Measurements from ENCODE around the gene GUCD1. TPM values are rescaled to one million over a fixed set of nuclear protein-coding genes. Genes with fewer than 3 reads are reported as not detected.
A peak's percentile ranks its signal among the peaks of the same experiment; 100 is the strongest.

Gene GUCD1
- total RNA-seq, 1 experiment from 2014 or later, result 87.4 TPM

GRCh38 chr22:24495365-24495675, 59.6 kb downstream of the GUCD1 start:
- H2AK5ac ChIP-seq (ENCODE audit: insufficient read length, low read length), result no peak overlapping the region
- no peak overlapping the region for H2BK20ac ChIP-seq (ENCODE audit: low read depth, low read length, poor library complexity, severe bottlenecking)
- H2BK120ac ChIP-seq (ENCODE audit: low read depth, low read length, poor library complexity, severe bottlenecking), result no peak overlapping the region
- H2BK5ac ChIP-seq (ENCODE audit: insufficient read length, low read length), result no peak overlapping the region
- TF ChIP-seq CTCF (conservative IDR thresholded peaks at IDR 0.05), result no peak
- H3K36me3 Mint-ChIP-seq (ENCODE audit: insufficient read depth in 1 of 3, low read depth in 3 of 3), result 0 out of 7 replicates have a peak, but pooled peaks cover 0 to 4% (median 0%) of the 10 kb centered on the region in 3 experiments
- peaks cover 0 to 6% of the 10 kb centered on the region in 2 experiments; a peak in 2 of 5 replicates for H3K9me3 Mint-ChIP-seq
- H3K23me2 ChIP-seq (ENCODE audit: insufficient read length, low read depth, low read length, poor library complexity, severe bottlenecking), result peaks cover 7% of the 10 kb centered on the region
- no peak overlapping the region for H3K18ac ChIP-seq (ENCODE audit: insufficient read length, low read depth, low read length)
- H3K9me3 ChIP-seq (ENCODE audit: control insufficient read depth, low read depth, low read length), result no peaks in the 10 kb centered on the region
- peak overlapping the region; percentile 17 to 51; a peak in 1 of 5 replicates for H3K4me3 Mint-ChIP-seq
- no peak overlapping the region for H3K23ac ChIP-seq (ENCODE audit: insufficient read length, low read depth, low read length)
- no peak overlapping the region for H3K27ac ChIP-seq (ENCODE audit: insufficient read length, low read depth, low read length)
- no peaks in the 10 kb centered on the region for H3K4me1 ChIP-seq (ENCODE audit: insufficient read depth, low read length)
- no peak overlapping the region for H3K56ac ChIP-seq (ENCODE audit: insufficient read length, low read depth, low read length)
- H3K27ac Mint-ChIP-seq, result no peak overlapping the region
- no peak overlapping the region for H4K91ac ChIP-seq (ENCODE audit: insufficient read length, low read depth, low read length)
- peaks cover 4 to 8% of the 10 kb centered on the region in 2 experiments for H3K4me1 Mint-ChIP-seq
- no peak overlapping the region for H3K4me2 ChIP-seq (ENCODE audit: insufficient read depth, insufficient read length, low read length)
- H2AFZ ChIP-seq (ENCODE audit: low read length), result no peak overlapping the region
- no peak overlapping the region for H3K9ac ChIP-seq (ENCODE audit: extremely low read depth, insufficient read length, low read length)
- H3K79me2 ChIP-seq (ENCODE audit: insufficient read depth, low read length), result no peaks in the 10 kb centered on the region
- no peak overlapping the region for H3K14ac ChIP-seq (ENCODE audit: insufficient read depth, low read length)
- H3K27me3 Mint-ChIP-seq (ENCODE audit: low read depth), result peaks cover 76% of the 10 kb centered on the region
- peaks cover 27% of the 10 kb centered on the region; the same call in 1 of the 2 replicates for H3K27me3 ChIP-seq (ENCODE audit: insufficient read depth, low read length)
- H4K5ac ChIP-seq (ENCODE audit: insufficient read length, low read depth, low read length), result no peak overlapping the region
- H3K4ac ChIP-seq (ENCODE audit: low read depth, low read length), result no peak overlapping the region
- H3T11ph ChIP-seq (ENCODE audit: low read length), result no peak overlapping the region
- no peak for DNase-seq
- no peaks in the 10 kb centered on the region for H4K20me1 ChIP-seq (ENCODE audit: control insufficient read depth, insufficient read depth, insufficient read length)
- no peak overlapping the region for H2BK15ac ChIP-seq (ENCODE audit: low read depth, low read length)
- no peak overlapping the region for H4K8ac ChIP-seq (replicated peaks; ENCODE audit: insufficient read length, low read depth, low read length)
- no peak overlapping the region for H2BK12ac ChIP-seq (ENCODE audit: insufficient read length, low read depth, low read length)
- no CpG with 5 or more reads among the region's 17 CpGs for WGBS (ENCODE audit: extremely low coverage, insufficient read length, low lambda C conversion rate)
- H3K79me1 ChIP-seq (ENCODE audit: insufficient read depth, low read depth, low read length, poor library complexity, severe bottlenecking), result no peaks in the 10 kb centered on the region
